Measurements from ENCODE around the gene TMPRSS4. TPM values are rescaled to one million over a fixed set of nuclear protein-coding genes. Genes with fewer than 3 reads are reported as not detected.

TMPRSS4 gene
- total and polyA plus RNA-seq, 2 of the 4 experiments (the other 2 are of a cell fraction) = not detected

DNA sequence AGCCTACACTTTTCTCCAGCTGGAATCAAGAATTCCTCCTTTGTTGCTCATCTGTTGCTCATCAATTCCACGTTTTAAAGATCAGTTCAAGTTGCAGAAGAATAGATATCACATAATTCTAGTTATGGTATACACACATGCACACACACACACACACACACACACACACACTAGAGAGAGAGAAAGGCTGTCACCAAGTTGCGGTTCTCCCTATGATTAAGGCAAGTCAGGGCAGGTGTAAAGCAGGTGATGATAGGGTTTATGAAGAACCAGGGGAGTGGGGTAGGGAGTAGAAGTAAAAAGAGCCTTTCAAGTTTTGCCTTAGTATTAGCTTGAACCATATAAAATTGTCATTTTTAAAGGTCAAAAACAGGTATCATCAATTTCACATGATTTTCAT is 31.7 kb upstream of the TMPRSS4 start:
- Histone ChIP-seq H2BK120ac (ENCODE audit: low read depth, low read length) (no peak overlapping the region), H3K4me1 (ENCODE audit: control insufficient read depth, insufficient read depth, low read length) (no peaks in the 10 kb centered on the region), H3K79me1 (ENCODE audit: low read depth in 1 of 2, low read length in 2 of 2) (no peaks in the 10 kb centered on the region), H3K56ac (ENCODE audit: extremely low read depth, insufficient read depth, low read length) (no peak overlapping the region), H2AK9ac (replicated peaks; ENCODE audit: low read depth, low read length, poor library complexity) (no peak overlapping the region), H2BK20ac (ENCODE audit: low read depth, low read length) (no peak overlapping the region), H3K18ac (ENCODE audit: low read depth, low read length) (no peak overlapping the region), H3K4me2 (ENCODE audit: low read depth, low read length) (no peak overlapping the region), H2BK5ac (ENCODE audit: low read depth, low read length, poor library complexity, severe bottlenecking) (no peak overlapping the region), H4K20me1 (ENCODE audit: insufficient read depth, low read length) (no peaks in the 10 kb centered on the region), H3K4ac (ENCODE audit: low read depth, low read length) (no peak overlapping the region), H2AK5ac (ENCODE audit: low read depth, low read length) (no peak overlapping the region), H3K27ac (ENCODE audit: insufficient read depth, low read length) (no peak overlapping the region), H4K8ac (ENCODE audit: low read depth in 2 of 2, low read length in 2 of 2) (no peak overlapping the region), H3K23ac (ENCODE audit: low read depth, low read length) (no peak overlapping the region), H3K14ac (replicated peaks; ENCODE audit: low read depth, low read length) (no peak overlapping the region), H3K4me3 (ENCODE audit: insufficient read depth, low read depth, low read length) (no peak overlapping the region), H3K9me1 (ENCODE audit: insufficient read depth, low read length) (no peaks in the 10 kb centered on the region), H2BK15ac (ENCODE audit: low read depth, low read length) (no peak overlapping the region), H3K9ac (ENCODE audit: low read depth, low read length) (no peak overlapping the region), H4K91ac (ENCODE audit: insufficient read depth, low read depth, low read length) (no peak overlapping the region), H3K36me3 (ENCODE audit: control insufficient read depth, insufficient read depth, low read length) (no peaks in the 10 kb centered on the region), H3K9me3 (ENCODE audit: control insufficient read depth, insufficient read depth, low read length) (no peaks in the 10 kb centered on the region), H2AFZ (replicated peaks; ENCODE audit: low read length, poor library complexity) (no peak overlapping the region), H3K27me3 (ENCODE audit: control insufficient read depth, insufficient read depth, low read length) (peaks cover 8% of the 10 kb centered on the region; the same call in 1 of the 2 replicates), H4K5ac (ENCODE audit: low read depth, low read length) (no peak overlapping the region)
- no TSS peak for BruUV-seq (replicated peaks)
- DNase-seq (no peak), ATAC-seq (ENCODE audit: low read depth) (no peak)
- in situ Hi-C loops (cut with MboI; ENCODE audit: low sequenced_read_pairs) = no loop called here
- POLR2A ChIA-PET (ENCODE audit: unreplicated experiment) = interaction anchor here (0.6 kb wide), 1 partner anchor 189 kb away, joined by 11 read pairs; no protein-coding TSS in a partner anchor
- CTCF ChIA-PET = no interaction called here
- intact Hi-C loops (cut with micrococcal nuclease) = no loop called here
- dilution Hi-C loops (cut with HindIII; ENCODE audit: low sequenced_read_pairs, unreplicated experiment) = no loop called here
- no CpG with 5 or more reads among the region's 2 CpGs for WGBS, 2 experiments (ENCODE audit: extremely low coverage in 2 of 2, insufficient read length in 1 of 2)
- TF ChIP-seq RFX5 (IDR thresholded peaks at IDR 0.05; ENCODE audit: low read depth, low read length) (no peak), FOS (IDR thresholded peaks at IDR 0.05; ENCODE audit: low read depth, low read length) (no peak), NFE2L2 (IDR thresholded peaks at IDR 0.05; ENCODE audit: low read depth, low read length) (no peak), CEBPB (IDR thresholded peaks at IDR 0.05; ENCODE audit: low read depth, low read length) (no peak), CHD1 (IDR thresholded peaks at IDR 0.05; ENCODE audit: low read depth, low read length) (no peak), POLR2A (IDR thresholded peaks at IDR 0.05; ENCODE audit: low read depth, low read length) (no peak), MAFK (IDR thresholded peaks at IDR 0.05; ENCODE audit: low read depth, low read length) (no peak), MXI1 (IDR thresholded peaks at IDR 0.05; ENCODE audit: borderline replicate concordance, low read depth, low read length) (no peak), BHLHE40 (IDR thresholded peaks at IDR 0.05; ENCODE audit: low read depth, low read length) (no peak), RAD21 (IDR thresholded peaks at IDR 0.05; ENCODE audit: low read length) (no peak), SMC3 (IDR thresholded peaks at IDR 0.05; ENCODE audit: low read depth, low read length) (no peak), RCOR1 (IDR thresholded peaks at IDR 0.05; ENCODE audit: insufficient replicate concordance, low read length) (no peak), MAZ (IDR thresholded peaks at IDR 0.05; ENCODE audit: borderline replicate concordance, low read depth, low read length) (no peak)
- TF ChIP-seq, protein P1, sequence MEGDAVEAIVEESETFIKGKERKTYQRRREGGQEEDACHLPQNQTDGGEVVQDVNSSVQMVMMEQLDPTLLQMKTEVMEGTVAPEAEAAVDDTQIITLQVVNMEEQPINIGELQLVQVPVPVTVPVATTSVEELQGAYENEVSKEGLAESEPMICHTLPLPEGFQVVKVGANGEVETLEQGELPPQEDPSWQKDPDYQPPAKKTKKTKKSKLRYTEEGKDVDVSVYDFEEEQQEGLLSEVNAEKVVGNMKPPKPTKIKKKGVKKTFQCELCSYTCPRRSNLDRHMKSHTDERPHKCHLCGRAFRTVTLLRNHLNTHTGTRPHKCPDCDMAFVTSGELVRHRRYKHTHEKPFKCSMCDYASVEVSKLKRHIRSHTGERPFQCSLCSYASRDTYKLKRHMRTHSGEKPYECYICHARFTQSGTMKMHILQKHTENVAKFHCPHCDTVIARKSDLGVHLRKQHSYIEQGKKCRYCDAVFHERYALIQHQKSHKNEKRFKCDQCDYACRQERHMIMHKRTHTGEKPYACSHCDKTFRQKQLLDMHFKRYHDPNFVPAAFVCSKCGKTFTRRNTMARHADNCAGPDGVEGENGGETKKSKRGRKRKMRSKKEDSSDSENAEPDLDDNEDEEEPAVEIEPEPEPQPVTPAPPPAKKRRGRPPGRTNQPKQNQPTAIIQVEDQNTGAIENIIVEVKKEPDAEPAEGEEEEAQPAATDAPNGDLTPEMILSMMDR (conservative IDR thresholded peaks at IDR 0.05; ENCODE audit: low read depth, low read length) = no peak
- TF ChIP-seq, protein P2, sequence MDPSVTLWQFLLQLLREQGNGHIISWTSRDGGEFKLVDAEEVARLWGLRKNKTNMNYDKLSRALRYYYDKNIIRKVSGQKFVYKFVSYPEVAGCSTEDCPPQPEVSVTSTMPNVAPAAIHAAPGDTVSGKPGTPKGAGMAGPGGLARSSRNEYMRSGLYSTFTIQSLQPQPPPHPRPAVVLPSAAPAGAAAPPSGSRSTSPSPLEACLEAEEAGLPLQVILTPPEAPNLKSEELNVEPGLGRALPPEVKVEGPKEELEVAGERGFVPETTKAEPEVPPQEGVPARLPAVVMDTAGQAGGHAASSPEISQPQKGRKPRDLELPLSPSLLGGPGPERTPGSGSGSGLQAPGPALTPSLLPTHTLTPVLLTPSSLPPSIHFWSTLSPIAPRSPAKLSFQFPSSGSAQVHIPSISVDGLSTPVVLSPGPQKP (IDR thresholded peaks at IDR 0.05; ENCODE audit: borderline replicate concordance, low read depth, low read length) = no peak
- TF ChIP-seq, protein P3, sequence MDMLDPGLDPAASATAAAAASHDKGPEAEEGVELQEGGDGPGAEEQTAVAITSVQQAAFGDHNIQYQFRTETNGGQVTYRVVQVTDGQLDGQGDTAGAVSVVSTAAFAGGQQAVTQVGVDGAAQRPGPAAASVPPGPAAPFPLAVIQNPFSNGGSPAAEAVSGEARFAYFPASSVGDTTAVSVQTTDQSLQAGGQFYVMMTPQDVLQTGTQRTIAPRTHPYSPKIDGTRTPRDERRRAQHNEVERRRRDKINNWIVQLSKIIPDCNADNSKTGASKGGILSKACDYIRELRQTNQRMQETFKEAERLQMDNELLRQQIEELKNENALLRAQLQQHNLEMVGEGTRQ (IDR thresholded peaks at IDR 0.05; ENCODE audit: low read depth, low read length) = no peak

Data from IMR-90 (cell line).